HCT116 (cell line): ENCODE measurements around the gene SPRR2D.

Experiments used
- CEBPB ChIP-seq: IDR thresholded peaks from 2 replicates; pipeline ENCODE4 v1.6.1; 2012; ENCODE audit warnings: low read depth
- EZH2 ChIP-seq: fragments of 200-600 bp; sonication (generic); IDR thresholded peaks from 2 replicates; pipeline ENCODE4 v1.6.1; 2017; ENCODE audit warnings: antibody characterized with exemption, mixed run types
- EZH2phosphoT487 ChIP-seq: fragments of 200-600 bp; IDR thresholded peaks from 2 replicates; pipeline ENCODE4 v1.6.1; 2018; ENCODE audit warnings: antibody characterized with exemption, borderline replicate concordance
- JUND ChIP-seq: IDR thresholded peaks from 2 replicates; pipeline ENCODE4 v1.6.1; 2012
- POLR2A ChIP-seq: IDR thresholded peaks from 2 replicates; pipeline ENCODE4 v1.7.0; 2011; ENCODE audit warnings: borderline replicate concordance; ENCODE audit not compliant: insufficient read depth, insufficient read length; ENCODE audit errors: extremely low read depth
- POLR2AphosphoS5 ChIP-seq: IDR thresholded peaks from 2 replicates; pipeline ENCODE4 v1.6.1; 2011; ENCODE audit warnings: mild to moderate bottlenecking, low read depth, low read length, moderate library complexity
- SRF ChIP-seq: IDR thresholded peaks from 2 replicates; pipeline ENCODE4 v1.6.1; 2012; ENCODE audit warnings: low read depth
- TF ChIP-seq, protein P1 (sequence below), 3 experiments: fragments of 200-600 bp in 1 of 3; sonication (generic) in 1 of 3; IDR thresholded peaks in 2 of 3; conservative IDR thresholded peaks in 1 of 3; 2 replicates each; pipeline ENCODE4 v1.5.1; 2012 to 2017; ENCODE audit warnings: low read depth in 2 of 3, low read length in 2 of 3, antibody characterized with exemption in 1 of 3, borderline replicate concordance in 1 of 3, control low read depth in 1 of 3, mild to moderate bottlenecking in 1 of 3, mixed read lengths in 1 of 3, mixed run types in 1 of 3, moderate library complexity in 1 of 3; ENCODE audit not compliant: insufficient read depth in 1 of 3
- TF ChIP-seq, protein P2 (sequence below): IDR thresholded peaks from 2 replicates; pipeline ENCODE4 v1.6.1; 2012; ENCODE audit warnings: low read depth

DNA sequence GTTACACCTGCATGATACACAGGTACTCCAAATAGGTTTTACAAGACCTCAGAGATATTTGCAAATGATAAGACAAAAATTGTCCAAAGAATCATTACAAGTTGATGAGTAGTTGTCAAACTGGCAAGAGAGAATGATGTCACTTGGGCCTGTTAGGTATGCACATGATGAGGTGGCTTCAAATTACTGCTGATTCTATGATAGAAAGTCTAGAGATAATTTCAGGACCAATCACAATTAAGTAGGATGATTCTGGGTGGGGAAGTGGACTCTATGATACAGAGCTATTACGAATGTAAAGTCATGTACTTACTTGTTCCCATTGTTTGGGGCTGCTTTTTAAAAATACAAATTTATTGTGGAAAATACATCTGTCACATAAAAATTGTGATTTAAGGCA, 15.1 kb downstream of the SPRR2D start:
- no peak for TF ChIP-seq SRF
- TF ChIP-seq, protein P1, sequence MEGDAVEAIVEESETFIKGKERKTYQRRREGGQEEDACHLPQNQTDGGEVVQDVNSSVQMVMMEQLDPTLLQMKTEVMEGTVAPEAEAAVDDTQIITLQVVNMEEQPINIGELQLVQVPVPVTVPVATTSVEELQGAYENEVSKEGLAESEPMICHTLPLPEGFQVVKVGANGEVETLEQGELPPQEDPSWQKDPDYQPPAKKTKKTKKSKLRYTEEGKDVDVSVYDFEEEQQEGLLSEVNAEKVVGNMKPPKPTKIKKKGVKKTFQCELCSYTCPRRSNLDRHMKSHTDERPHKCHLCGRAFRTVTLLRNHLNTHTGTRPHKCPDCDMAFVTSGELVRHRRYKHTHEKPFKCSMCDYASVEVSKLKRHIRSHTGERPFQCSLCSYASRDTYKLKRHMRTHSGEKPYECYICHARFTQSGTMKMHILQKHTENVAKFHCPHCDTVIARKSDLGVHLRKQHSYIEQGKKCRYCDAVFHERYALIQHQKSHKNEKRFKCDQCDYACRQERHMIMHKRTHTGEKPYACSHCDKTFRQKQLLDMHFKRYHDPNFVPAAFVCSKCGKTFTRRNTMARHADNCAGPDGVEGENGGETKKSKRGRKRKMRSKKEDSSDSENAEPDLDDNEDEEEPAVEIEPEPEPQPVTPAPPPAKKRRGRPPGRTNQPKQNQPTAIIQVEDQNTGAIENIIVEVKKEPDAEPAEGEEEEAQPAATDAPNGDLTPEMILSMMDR (IDR thresholded peaks at IDR 0.05 in 2 of 3, conservative IDR thresholded peaks at IDR 0.05 in 1 of 3; ENCODE audit: borderline replicate concordance in 1 of 3, insufficient read depth in 1 of 3, low read depth in 2 of 3, low read length in 2 of 3) = no peak
- TF ChIP-seq CEBPB = no peak
- no peak for TF ChIP-seq EZH2phosphoT487
- no peak for TF ChIP-seq POLR2AphosphoS5
- no peak for TF ChIP-seq EZH2
- TF ChIP-seq JUND = no peak
- no peak for TF ChIP-seq POLR2A
- TF ChIP-seq, protein P2, sequence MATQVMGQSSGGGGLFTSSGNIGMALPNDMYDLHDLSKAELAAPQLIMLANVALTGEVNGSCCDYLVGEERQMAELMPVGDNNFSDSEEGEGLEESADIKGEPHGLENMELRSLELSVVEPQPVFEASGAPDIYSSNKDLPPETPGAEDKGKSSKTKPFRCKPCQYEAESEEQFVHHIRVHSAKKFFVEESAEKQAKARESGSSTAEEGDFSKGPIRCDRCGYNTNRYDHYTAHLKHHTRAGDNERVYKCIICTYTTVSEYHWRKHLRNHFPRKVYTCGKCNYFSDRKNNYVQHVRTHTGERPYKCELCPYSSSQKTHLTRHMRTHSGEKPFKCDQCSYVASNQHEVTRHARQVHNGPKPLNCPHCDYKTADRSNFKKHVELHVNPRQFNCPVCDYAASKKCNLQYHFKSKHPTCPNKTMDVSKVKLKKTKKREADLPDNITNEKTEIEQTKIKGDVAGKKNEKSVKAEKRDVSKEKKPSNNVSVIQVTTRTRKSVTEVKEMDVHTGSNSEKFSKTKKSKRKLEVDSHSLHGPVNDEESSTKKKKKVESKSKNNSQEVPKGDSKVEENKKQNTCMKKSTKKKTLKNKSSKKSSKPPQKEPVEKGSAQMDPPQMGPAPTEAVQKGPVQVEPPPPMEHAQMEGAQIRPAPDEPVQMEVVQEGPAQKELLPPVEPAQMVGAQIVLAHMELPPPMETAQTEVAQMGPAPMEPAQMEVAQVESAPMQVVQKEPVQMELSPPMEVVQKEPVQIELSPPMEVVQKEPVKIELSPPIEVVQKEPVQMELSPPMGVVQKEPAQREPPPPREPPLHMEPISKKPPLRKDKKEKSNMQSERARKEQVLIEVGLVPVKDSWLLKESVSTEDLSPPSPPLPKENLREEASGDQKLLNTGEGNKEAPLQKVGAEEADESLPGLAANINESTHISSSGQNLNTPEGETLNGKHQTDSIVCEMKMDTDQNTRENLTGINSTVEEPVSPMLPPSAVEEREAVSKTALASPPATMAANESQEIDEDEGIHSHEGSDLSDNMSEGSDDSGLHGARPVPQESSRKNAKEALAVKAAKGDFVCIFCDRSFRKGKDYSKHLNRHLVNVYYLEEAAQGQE = no peak
